GM12878 (cell line): Measurements from ENCODE around the gene ANKRD6. TPM values are rescaled to one million over a fixed set of nuclear protein-coding genes. Genes with fewer than 3 reads are reported as not detected.

Experiments used
- ATAC-seq: fragments of 200-7000 bp; cut with Tn5 transposase; 3 replicates; pipeline ENCODE4 v1.9.1; 2020; ENCODE audit warnings: mild to moderate bottlenecking, moderate library complexity
- BruUV-seq: library from RNA; stranded (reverse); fragments of 400-500 nt; replicated peaks from 2 replicates; lab custom pipeline; 2021; lab: Mats Ljungman, UMichigan
- CTCF ChIA-PET: fragments of 300-600 bp; sonication (Branson Sonifier 250); formaldehyde crosslinking; extraction: SDS; loops from one replicate; lab custom pipeline; 2021; ENCODE audit warnings: inconsistent platforms; lab: Yijun Ruan, JAX
- POLR2A ChIA-PET: fragments of 350-600 bp; formaldehyde crosslinking; extraction: SDS; loops from one replicate; lab custom pipeline; 2021; ENCODE audit warnings: inconsistent platforms; lab: Charles Lee
- RAD21 ChIA-PET: fragments of 300-600 bp; sonication (Branson Sonifier 250); formaldehyde crosslinking; loops from one replicate; lab custom pipeline; 2023; ENCODE audit warnings: antibody characterized with exemption; ENCODE audit not compliant: unreplicated experiment; lab: Charles Lee
- SMC1A ChIA-PET: fragments of 300-600 bp; sonication (Branson Sonifier 250); formaldehyde crosslinking; loops from one replicate; lab custom pipeline; 2023; ENCODE audit not compliant: unreplicated experiment, uncharacterized antibody; lab: Charles Lee
- DNase-seq: peaks from one replicate; pipeline ENCODE4 v3.0.0-alpha.2; 2011; ENCODE audit warnings: low read depth, low spot score
- FAIRE-seq: peaks from 3 replicates; lab custom pipeline; 2011; peaks lifted over from hg19 to GRCh38; lab: Jason Lieb, UNC
- H2AFZ ChIP-seq: 2 replicates; pipeline ENCODE4 v1.6.0; 2011; ENCODE audit warnings: low read depth, low read length, control low read depth; ENCODE audit not compliant: control insufficient read depth
- H3K27ac ChIP-seq: 2 replicates; pipeline ENCODE4 v1.5.1; 2011; ENCODE audit warnings: control low read depth; ENCODE audit not compliant: control insufficient read depth, insufficient read depth
- H3K27me3 ChIP-seq, 2 experiments: replicated peaks in 1 of 2; 2 replicates each; pipeline versions ENCODE4 v1.6.0 to v1.6.1; 2011; ENCODE audit warnings: low read length in 1 of 2; ENCODE audit not compliant: control insufficient read depth in 2 of 2, insufficient read depth in 2 of 2
- H3K36me3 ChIP-seq, 2 experiments: 2 replicates each; pipeline ENCODE4 v1.5.1; 2011; ENCODE audit warnings: low read length in 1 of 2; ENCODE audit not compliant: control insufficient read depth in 2 of 2, insufficient read depth in 2 of 2
- H3K4me1 ChIP-seq: 2 replicates; pipeline ENCODE4 v1.6.1; 2011; ENCODE audit warnings: mild to moderate bottlenecking, low read length, moderate library complexity, mixed read lengths; ENCODE audit not compliant: control insufficient read depth, insufficient read depth
- H3K4me2 ChIP-seq: 2 replicates; pipeline ENCODE4 v1.6.0; 2011; ENCODE audit warnings: control low read depth; ENCODE audit not compliant: control insufficient read depth, insufficient read depth
- H3K4me3 ChIP-seq: fragments of 200-600 bp; sonication (generic); 2 replicates; pipeline ENCODE4 v1.5.1; 2016
- H3K79me2 ChIP-seq: 2 replicates; pipeline ENCODE4 v1.6.0; 2011; ENCODE audit warnings: low read length; ENCODE audit not compliant: control insufficient read depth, insufficient read depth
- H3K9ac ChIP-seq: 2 replicates; pipeline ENCODE4 v1.8.0; 2011; ENCODE audit warnings: low read length, control low read depth, mixed read lengths; ENCODE audit not compliant: control insufficient read depth, insufficient read depth
- H3K9me3 ChIP-seq: replicated peaks from 3 replicates; pipeline ENCODE4 v1.5.1; 2011; ENCODE audit warnings: mild to moderate bottlenecking, low read length; ENCODE audit not compliant: control insufficient read depth, insufficient read depth
- H4K20me1 ChIP-seq: 2 replicates; pipeline ENCODE4 v1.6.0; 2011; ENCODE audit not compliant: control insufficient read depth, insufficient read depth
- ASH2L ChIP-seq: fragments of 300-600, 200-600 bp; sonication (generic); IDR thresholded peaks from 2 replicates; pipeline ENCODE4 v1.6.1; 2017; ENCODE audit warnings: low read depth, mild to moderate bottlenecking, borderline replicate concordance
- CHD4 ChIP-seq: fragments of 200-600 bp; sonication (generic); IDR thresholded peaks from 2 replicates; pipeline ENCODE4 v1.6.1; 2016; ENCODE audit warnings: mild to moderate bottlenecking
- GATAD2B ChIP-seq: fragments of 450-650 bp; conservative IDR thresholded peaks from 2 replicates; pipeline ENCODE4 v1.6.1; 2017; ENCODE audit warnings: low read depth, mild to moderate bottlenecking, moderate library complexity
- MEF2A ChIP-seq: IDR thresholded peaks from 2 replicates; pipeline ENCODE4 v1.6.1; 2011; ENCODE audit warnings: low read depth, mild to moderate bottlenecking, low read length, moderate library complexity; ENCODE audit not compliant: insufficient read depth
- PML ChIP-seq: IDR thresholded peaks from 2 replicates; pipeline ENCODE4 v1.6.1; 2012; ENCODE audit warnings: low read length, inconsistent platforms
- POU2F2 ChIP-seq: IDR thresholded peaks from 3 replicates; pipeline ENCODE4 v1.6.1; 2011; ENCODE audit warnings: low read depth, mild to moderate bottlenecking, low read length, borderline replicate concordance
- TCF7 ChIP-seq: IDR thresholded peaks from 2 replicates; pipeline ENCODE4 v1.6.1; 2014; ENCODE audit warnings: antibody characterized with exemption, borderline replicate concordance
- ZNF24 ChIP-seq: fragments of 450-650 bp; IDR thresholded peaks from 2 replicates; pipeline ENCODE4 v1.6.1; 2017; ENCODE audit warnings: antibody characterized with exemption, mild to moderate bottlenecking
- WGBS: methylation state at CpG from one replicate; pipeline ENCODE4 v1.1.6; 2016; ENCODE audit warnings: low lambda C conversion rate; ENCODE audit not compliant: insufficient replicate concordance, insufficient coverage; ENCODE audit errors: missing lambda C conversion rate; 5-methylcytosine and 5-hydroxymethylcytosine counted together
- in situ Hi-C: fragments of 300-500 bp; cut with MboI; formaldehyde crosslinking; loops from 9 replicates; pipeline ENCODE4 v1.14.3; 2018; ENCODE audit warnings: mixed read lengths
- intact Hi-C: fragments of 100-400 bp; cut with micrococcal nuclease; formaldehyde crosslinking; loops from one replicate; pipeline ENCODE4 v1.14.2; 2022; ENCODE audit not compliant: unreplicated experiment
- polyA plus RNA-seq, 11 experiments: library from polyadenylated mRNA; depleted of rRNA in 4 of 11; unstranded in 6 of 11; stranded (reverse) in 5 of 11; fragments of >200 nt; fragmentation: Nextera tagmentation in 4 of 11; fragmentation: Illumina TruSeq in 1 of 11; extraction: Ambion mirVana in 4 of 11; extraction: Trizol in 1 of 11; gene quantifications; 1 replicate in 1 of 11; 2 replicates in 10 of 11; pipeline versions ENCODE4 v1.2.1 to v1.2.3, GENCODE V29; 2011 to 2016; ENCODE audit warnings: inconsistent platforms in 2 of 11, missing spikeins in 2 of 11, low read depth in 1 of 11
- total RNA-seq, 4 experiments: library from RNA; depleted of rRNA in 3 of 4; stranded (reverse); fragments of >200 nt in 3 of 4; fragmentation: Illumina TruSeq in 1 of 4; extraction: Trizol in 1 of 4; gene quantifications; 2 replicates each; pipeline versions ENCODE4 v1.2.1 to v1.2.3, GENCODE V29; 2013 to 2021
- TF ChIP-seq, protein P1 (sequence below): IDR thresholded peaks from 2 replicates; pipeline ENCODE4 v1.6.1; 2011; ENCODE audit warnings: mild to moderate bottlenecking, low read depth, low read length, moderate library complexity; ENCODE audit not compliant: insufficient replicate concordance
- TF ChIP-seq, protein P2 (sequence below): fragments of 150-350 bp; IDR thresholded peaks from 2 replicates; pipeline ENCODE4 v1.6.1; 2016; ENCODE audit warnings: low read depth, low read length

The ANKRD6 gene
- total and polyA plus RNA-seq, 10 of the 15 experiments (the other 5 are each of a cell fraction or from before 2014, with no cell fraction given), result 0.03 to 0.90 (median 0.38) TPM

GRCh38 chr6:89402776-89403175, 30.2 kb upstream of the ANKRD6 start:
- intact Hi-C loops (no loop called here), in situ Hi-C loops (no loop called here)
- ATAC-seq (no peak), FAIRE-seq (no peak)
- H3K79me2 ChIP-seq, result peaks cover 43% of the 10 kb centered on the region
- peaks cover 12% of the 10 kb centered on the region for H3K4me1 ChIP-seq
- ChIA-PET CTCF (no interaction called here), RAD21 (no interaction called here), POLR2A (no interaction called here), SMC1A (no interaction called here)
- H3K36me3 ChIP-seq, result no peaks in the 10 kb centered on the region
- no peak overlapping the region for H3K9ac ChIP-seq
- no peaks in the 10 kb centered on the region for H3K9me3 ChIP-seq
- no peak overlapping the region for H2AFZ ChIP-seq
- no peak for TF ChIP-seq ZNF24
- TF ChIP-seq TCF7, result no peak
- TF ChIP-seq POU2F2, result no peak
- TF ChIP-seq MEF2A, result no peak
- TF ChIP-seq CHD4, result no peak
- no peak for TF ChIP-seq ASH2L
- TF ChIP-seq PML, result no peak
- TF ChIP-seq GATAD2B, result no peak
- TF ChIP-seq, protein P1, sequence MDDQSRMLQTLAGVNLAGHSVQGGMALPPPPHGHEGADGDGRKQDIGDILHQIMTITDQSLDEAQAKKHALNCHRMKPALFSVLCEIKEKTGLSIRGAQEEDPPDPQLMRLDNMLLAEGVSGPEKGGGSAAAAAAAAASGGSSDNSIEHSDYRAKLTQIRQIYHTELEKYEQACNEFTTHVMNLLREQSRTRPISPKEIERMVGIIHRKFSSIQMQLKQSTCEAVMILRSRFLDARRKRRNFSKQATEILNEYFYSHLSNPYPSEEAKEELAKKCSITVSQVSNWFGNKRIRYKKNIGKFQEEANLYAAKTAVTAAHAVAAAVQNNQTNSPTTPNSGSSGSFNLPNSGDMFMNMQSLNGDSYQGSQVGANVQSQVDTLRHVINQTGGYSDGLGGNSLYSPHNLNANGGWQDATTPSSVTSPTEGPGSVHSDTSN, result no peak
- TF ChIP-seq, protein P2, sequence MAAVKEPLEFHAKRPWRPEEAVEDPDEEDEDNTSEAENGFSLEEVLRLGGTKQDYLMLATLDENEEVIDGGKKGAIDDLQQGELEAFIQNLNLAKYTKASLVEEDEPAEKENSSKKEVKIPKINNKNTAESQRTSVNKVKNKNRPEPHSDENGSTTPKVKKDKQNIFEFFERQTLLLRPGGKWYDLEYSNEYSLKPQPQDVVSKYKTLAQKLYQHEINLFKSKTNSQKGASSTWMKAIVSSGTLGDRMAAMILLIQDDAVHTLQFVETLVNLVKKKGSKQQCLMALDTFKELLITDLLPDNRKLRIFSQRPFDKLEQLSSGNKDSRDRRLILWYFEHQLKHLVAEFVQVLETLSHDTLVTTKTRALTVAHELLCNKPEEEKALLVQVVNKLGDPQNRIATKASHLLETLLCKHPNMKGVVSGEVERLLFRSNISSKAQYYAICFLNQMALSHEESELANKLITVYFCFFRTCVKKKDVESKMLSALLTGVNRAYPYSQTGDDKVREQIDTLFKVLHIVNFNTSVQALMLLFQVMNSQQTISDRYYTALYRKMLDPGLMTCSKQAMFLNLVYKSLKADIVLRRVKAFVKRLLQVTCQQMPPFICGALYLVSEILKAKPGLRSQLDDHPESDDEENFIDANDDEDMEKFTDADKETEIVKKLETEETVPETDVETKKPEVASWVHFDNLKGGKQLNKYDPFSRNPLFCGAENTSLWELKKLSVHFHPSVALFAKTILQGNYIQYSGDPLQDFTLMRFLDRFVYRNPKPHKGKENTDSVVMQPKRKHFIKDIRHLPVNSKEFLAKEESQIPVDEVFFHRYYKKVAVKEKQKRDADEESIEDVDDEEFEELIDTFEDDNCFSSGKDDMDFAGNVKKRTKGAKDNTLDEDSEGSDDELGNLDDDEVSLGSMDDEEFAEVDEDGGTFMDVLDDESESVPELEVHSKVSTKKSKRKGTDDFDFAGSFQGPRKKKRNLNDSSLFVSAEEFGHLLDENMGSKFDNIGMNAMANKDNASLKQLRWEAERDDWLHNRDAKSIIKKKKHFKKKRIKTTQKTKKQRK, result no peak
- TF ChIP-seq, all 136 proteins: peak for 0
- no peak overlapping the region for H3K27ac ChIP-seq
- BruUV-seq, result no TSS peak
- 88% methylated on average over 6 of the region's 6 CpGs for WGBS
- H3K27me3 ChIP-seq, result no peaks in the 10 kb centered on the region
- no peak overlapping the region for H3K4me3 ChIP-seq
- H3K4me2 ChIP-seq, result no peak overlapping the region
- DNase-seq, result no peak
- H4K20me1 ChIP-seq, result no peaks in the 10 kb centered on the region
